OCI-LY3 (cell line): ENCODE measurements around the gene C10orf90.

ENCODE experiments used
- H2AFZ ChIP-seq: fragments of 200-600, 300-600 bp; shearing (Covaris generic); 2 replicates; pipeline ENCODE4 v1.6.0; 2014; ENCODE audit warnings: antibody characterized with exemption, low read depth, low read length
- H3K27ac ChIP-seq: fragments of 200-600, 300-600 bp; sonication (generic); 2 replicates; pipeline ENCODE4 v1.5.1; 2014; ENCODE audit warnings: mild to moderate bottlenecking, low read length, moderate library complexity, mixed read lengths
- H3K27me3 ChIP-seq: fragments of 200-600, 300-600 bp; sonication (generic); 2 replicates; pipeline ENCODE4 v1.6.1; 2014; ENCODE audit warnings: low read depth, low read length, mixed read lengths
- H3K36me3 ChIP-seq: fragments of 200-600, 300-600 bp; sonication (generic); replicated peaks from 2 replicates; pipeline ENCODE3; 2014; ENCODE audit warnings: low read depth, low read length, mixed read lengths
- H3K4me1 ChIP-seq: fragments of 300-600, 200-600 bp; sonication (generic); 2 replicates; pipeline ENCODE4 v1.6.1; 2014; ENCODE audit warnings: low read length, mixed read lengths
- H3K4me2 ChIP-seq: fragments of 200-600, 300-600 bp; sonication (generic); 2 replicates; pipeline ENCODE4 v1.6.1; 2014; ENCODE audit warnings: low read length, mixed read lengths
- H3K4me3 ChIP-seq: fragments of 300-600, 200-600 bp; sonication (generic); 2 replicates; pipeline ENCODE4 v1.5.1; 2014; ENCODE audit warnings: antibody characterized with exemption, mild to moderate bottlenecking, low read length, moderate library complexity
- H3K79me2 ChIP-seq: fragments of 300-600, 200-600 bp; shearing (Covaris generic); 2 replicates; pipeline ENCODE4 v1.6.1; 2014; ENCODE audit warnings: mild to moderate bottlenecking, low read length, mixed read lengths
- H3K9ac ChIP-seq: fragments of 300-600, 200-600 bp; shearing (Covaris generic); 2 replicates; pipeline ENCODE4 v1.6.0; 2014; ENCODE audit warnings: mild to moderate bottlenecking, low read length, moderate library complexity
- H3K9me3 ChIP-seq: fragments of 200-600, 300-600 bp; shearing (Covaris generic); 2 replicates; pipeline ENCODE4 v1.6.1; 2014; ENCODE audit warnings: low read length, mixed read lengths; ENCODE audit not compliant: insufficient read depth
- H4K20me1 ChIP-seq: fragments of 200-600, 300-600 bp; sonication (generic); 2 replicates; pipeline ENCODE4 v1.6.1; 2016; ENCODE audit warnings: low read length, mixed read lengths; ENCODE audit not compliant: insufficient read depth
- CTCF ChIP-seq: fragments of 200-600, 300-600 bp; sonication (generic); IDR thresholded peaks from 2 replicates; pipeline ENCODE4 v1.5.1; 2014; ENCODE audit warnings: antibody characterized with exemption, low read length, low read depth
- EZH2phosphoT487 ChIP-seq: fragments of 200-600 bp; shearing (Covaris generic); IDR thresholded peaks from 2 replicates; pipeline ENCODE4 v1.6.1; 2018; ENCODE audit warnings: antibody characterized with exemption, mixed run types, low read depth

Gene C10orf90

GRCh38 chr10:126523071-126523470 lies 147.4 kb downstream of the C10orf90 start:
- H3K4me3 ChIP-seq, result no peak overlapping the region
- H2AFZ ChIP-seq, result no peak overlapping the region
- H3K9ac ChIP-seq, result no peak overlapping the region
- TF ChIP-seq EZH2phosphoT487 (no peak), CTCF (no peak)
- H3K27ac ChIP-seq, result no peak overlapping the region
- H3K4me2 ChIP-seq, result no peak overlapping the region
- no peaks in the 10 kb centered on the region for H3K79me2 ChIP-seq
- H3K9me3 ChIP-seq, result no peaks in the 10 kb centered on the region
- H3K4me1 ChIP-seq, result no peaks in the 10 kb centered on the region
- no peaks in the 10 kb centered on the region for H3K27me3 ChIP-seq
- H4K20me1 ChIP-seq, result no peaks in the 10 kb centered on the region
- no peaks in the 10 kb centered on the region for H3K36me3 ChIP-seq

GRCh38 chr10:126521399-126521798 lies 149.1 kb downstream of the C10orf90 start:
- Histone ChIP-seq H4K20me1 (no peaks in the 10 kb centered on the region), H3K4me2 (no peak overlapping the region), H3K4me3 (no peak overlapping the region), H3K79me2 (no peaks in the 10 kb centered on the region), H2AFZ (no peak overlapping the region), H3K9me3 (no peaks in the 10 kb centered on the region), H3K9ac (no peak overlapping the region), H3K27me3 (no peaks in the 10 kb centered on the region), H3K36me3 (no peaks in the 10 kb centered on the region), H3K27ac (no peak overlapping the region), H3K4me1 (no peaks in the 10 kb centered on the region)
- TF ChIP-seq EZH2phosphoT487 (no peak), CTCF (no peak)

GRCh38 chr10:126520751-126521317 lies 149.7 kb downstream of the C10orf90 start:
- Histone ChIP-seq H2AFZ (no peak overlapping the region), H4K20me1 (no peaks in the 10 kb centered on the region), H3K27ac (no peak overlapping the region), H3K27me3 (no peaks in the 10 kb centered on the region), H3K4me3 (no peak overlapping the region), H3K4me2 (no peak overlapping the region), H3K9ac (no peak overlapping the region), H3K4me1 (no peaks in the 10 kb centered on the region), H3K9me3 (no peaks in the 10 kb centered on the region), H3K79me2 (no peaks in the 10 kb centered on the region), H3K36me3 (no peaks in the 10 kb centered on the region)
- no peak for TF ChIP-seq EZH2phosphoT487
- no peak for TF ChIP-seq CTCF

GRCh38 chr10:126519992-126520391 lies 150.5 kb downstream of the C10orf90 start:
- Histone ChIP-seq H3K27me3 (no peaks in the 10 kb centered on the region), H3K9me3 (no peaks in the 10 kb centered on the region), H3K4me2 (no peak overlapping the region), H3K4me1 (no peaks in the 10 kb centered on the region), H2AFZ (no peak overlapping the region), H3K27ac (no peak overlapping the region), H3K79me2 (no peaks in the 10 kb centered on the region), H3K36me3 (no peaks in the 10 kb centered on the region), H3K4me3 (no peak overlapping the region), H4K20me1 (no peaks in the 10 kb centered on the region), H3K9ac (no peak overlapping the region)
- no peak for TF ChIP-seq CTCF
- TF ChIP-seq EZH2phosphoT487, result no peak
